Activated naive CD4-positive, alpha-beta T cell treated with anti-CD3 and anti-CD28 coated beads, Interleukin-2, amount 50 U/mL, for 16 hours (primary cell): ENCODE measurements around the gene GPAT3.

Experiments used
- DNase-seq: peaks from one replicate; pipeline ENCODE4 v3.0.0-alpha.2; 2020

GPAT3 gene

DNA sequence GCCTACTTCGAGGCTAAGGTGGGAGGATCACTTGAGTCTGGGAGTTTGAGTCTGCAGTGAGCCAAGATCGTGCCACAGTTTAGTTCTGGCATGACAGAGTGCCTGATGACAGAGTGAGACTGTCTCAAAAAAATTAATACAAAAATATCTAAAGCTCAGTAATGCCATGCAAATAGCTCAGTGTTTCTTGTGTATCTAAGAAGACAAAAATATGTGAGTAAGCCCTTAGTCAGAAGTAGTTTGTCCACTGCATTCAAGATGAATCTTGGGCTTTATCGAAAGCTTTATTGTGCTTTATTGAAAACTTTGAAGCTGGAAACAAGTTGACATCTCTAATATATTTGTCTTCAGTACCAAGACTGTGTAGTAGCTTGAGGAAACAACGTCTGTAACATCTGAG is 115.9 kb downstream of the GPAT3 start:
- no peak for DNase-seq
